ENCODE measurements around the gene DEFB108B.
"Not testable (repeated sequence)": the region's sequence is repeated elsewhere in the genome, so short reads cannot be mapped to it uniquely, and the experiment has no call there.

GRCh38 chr11:71794386-71795040 lies 38.5 kb upstream of the DEFB108B start:
- not testable (repeated sequence) for TF ChIP-seq POLR2A, POLR2AphosphoS5, CTCF (IDR thresholded peaks at IDR 0.05)
